Measurements from ENCODE around the gene JUN.
A peak's percentile ranks its signal among the peaks of the same experiment; 100 is the strongest.

Gene JUN

DNA sequence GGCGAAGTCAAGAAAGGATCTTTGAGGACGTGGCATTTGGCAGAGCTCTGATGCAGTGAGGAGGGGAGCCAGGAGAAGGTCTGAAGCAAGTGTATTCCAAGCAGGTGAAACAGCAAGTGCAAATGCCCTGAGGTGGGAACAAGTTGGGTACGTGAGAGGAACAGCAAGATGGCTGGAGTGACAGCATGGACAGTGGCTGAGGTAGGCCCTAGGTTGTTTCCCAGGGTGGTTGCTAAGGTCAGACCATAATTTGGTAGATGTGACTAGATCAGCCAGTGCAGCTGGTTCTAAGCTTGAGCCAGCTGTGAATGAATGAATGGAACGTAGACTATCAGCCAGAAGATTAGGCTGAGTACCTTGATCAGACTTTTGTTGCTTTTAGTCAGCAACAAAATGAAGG, 37.5 kb upstream of the JUN start:
- no peak for DNase-seq (ENCODE audit: low read depth)
- TF ChIP-seq, protein P1, sequence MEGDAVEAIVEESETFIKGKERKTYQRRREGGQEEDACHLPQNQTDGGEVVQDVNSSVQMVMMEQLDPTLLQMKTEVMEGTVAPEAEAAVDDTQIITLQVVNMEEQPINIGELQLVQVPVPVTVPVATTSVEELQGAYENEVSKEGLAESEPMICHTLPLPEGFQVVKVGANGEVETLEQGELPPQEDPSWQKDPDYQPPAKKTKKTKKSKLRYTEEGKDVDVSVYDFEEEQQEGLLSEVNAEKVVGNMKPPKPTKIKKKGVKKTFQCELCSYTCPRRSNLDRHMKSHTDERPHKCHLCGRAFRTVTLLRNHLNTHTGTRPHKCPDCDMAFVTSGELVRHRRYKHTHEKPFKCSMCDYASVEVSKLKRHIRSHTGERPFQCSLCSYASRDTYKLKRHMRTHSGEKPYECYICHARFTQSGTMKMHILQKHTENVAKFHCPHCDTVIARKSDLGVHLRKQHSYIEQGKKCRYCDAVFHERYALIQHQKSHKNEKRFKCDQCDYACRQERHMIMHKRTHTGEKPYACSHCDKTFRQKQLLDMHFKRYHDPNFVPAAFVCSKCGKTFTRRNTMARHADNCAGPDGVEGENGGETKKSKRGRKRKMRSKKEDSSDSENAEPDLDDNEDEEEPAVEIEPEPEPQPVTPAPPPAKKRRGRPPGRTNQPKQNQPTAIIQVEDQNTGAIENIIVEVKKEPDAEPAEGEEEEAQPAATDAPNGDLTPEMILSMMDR (conservative IDR thresholded peaks at IDR 0.05; ENCODE audit: low read length): no peak
- H3K4me3 ChIP-seq (ENCODE audit: low read length): no peak overlapping the region

DNA sequence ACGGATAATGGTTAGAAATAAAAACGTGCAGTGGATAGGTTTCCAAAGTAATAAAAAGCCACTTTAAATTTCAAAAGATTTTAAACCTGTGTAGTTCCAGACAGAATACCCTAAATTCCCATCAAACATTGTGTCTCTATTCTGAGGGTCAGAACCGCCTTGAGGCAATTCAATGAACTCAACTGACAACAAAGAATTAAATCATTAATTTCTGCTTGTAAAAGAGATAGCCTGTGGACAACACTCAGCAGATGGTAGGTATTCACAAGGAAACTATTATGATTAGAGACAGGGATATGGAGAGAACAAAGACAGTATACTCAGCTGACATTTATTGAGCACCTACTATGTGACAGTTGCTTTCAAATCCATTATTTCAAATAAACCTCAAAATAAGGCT, 35.1 kb upstream of the JUN start:
- TF ChIP-seq, protein P1 (conservative IDR thresholded peaks at IDR 0.05; ENCODE audit: low read length): no peak
- no peak overlapping the region for H3K4me3 ChIP-seq (ENCODE audit: low read length)
- no peak for DNase-seq (ENCODE audit: low read depth)

DNA sequence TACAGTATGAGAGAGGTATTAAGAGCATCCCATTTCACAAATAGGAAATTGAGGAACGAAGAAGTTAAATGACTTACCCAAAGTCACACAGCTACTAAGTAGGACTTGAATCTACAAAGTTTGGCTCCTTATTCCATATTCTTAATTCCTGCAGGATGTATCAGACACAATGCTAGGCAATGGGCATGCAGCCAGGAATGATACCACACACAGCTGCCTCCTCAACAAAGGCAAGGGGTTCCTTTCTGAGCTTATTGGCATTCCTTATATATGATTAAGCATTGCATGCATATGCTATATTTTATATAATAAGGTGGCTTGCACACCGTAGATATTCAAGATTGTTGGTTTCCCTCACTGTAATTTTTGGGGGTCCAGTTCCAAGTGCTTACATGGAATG, 34.2 kb upstream of the JUN start:
- H3K4me3 ChIP-seq (ENCODE audit: low read length): no peak overlapping the region
- TF ChIP-seq, protein P1 (conservative IDR thresholded peaks at IDR 0.05; ENCODE audit: low read length): no peak

DNA sequence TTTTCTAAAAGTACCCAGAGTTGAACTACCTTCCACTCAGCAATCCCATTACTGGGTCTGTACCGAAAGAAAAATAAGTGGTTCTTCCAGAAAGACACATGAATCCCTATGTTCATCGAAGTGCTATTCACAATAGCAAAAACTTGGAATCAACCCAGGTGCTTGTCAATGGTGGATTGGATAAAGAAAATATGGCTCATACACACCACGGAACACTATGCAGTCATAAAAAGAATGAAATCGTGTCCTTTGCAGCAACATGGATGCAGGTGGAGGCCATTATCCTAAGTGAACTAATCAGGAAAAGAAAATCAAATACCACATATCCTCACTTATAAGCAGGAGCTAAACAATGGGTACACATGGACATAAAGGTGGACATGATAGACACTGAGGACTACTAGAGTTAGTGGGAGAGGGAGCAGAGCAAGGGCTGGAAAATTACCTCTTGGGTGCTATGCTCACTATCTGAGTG, 32.9 kb upstream of the JUN start:
- no peak for DNase-seq (ENCODE audit: low read depth)
- TF ChIP-seq, protein P1 (conservative IDR thresholded peaks at IDR 0.05; ENCODE audit: low read length): no peak
- H3K4me3 ChIP-seq (ENCODE audit: low read length): peak overlapping the region; percentile 58

More for the DNA sequence above, 34.2 kb upstream of the JUN start:
- DNase-seq (ENCODE audit: low read depth): peak; percentile 84

DNA sequence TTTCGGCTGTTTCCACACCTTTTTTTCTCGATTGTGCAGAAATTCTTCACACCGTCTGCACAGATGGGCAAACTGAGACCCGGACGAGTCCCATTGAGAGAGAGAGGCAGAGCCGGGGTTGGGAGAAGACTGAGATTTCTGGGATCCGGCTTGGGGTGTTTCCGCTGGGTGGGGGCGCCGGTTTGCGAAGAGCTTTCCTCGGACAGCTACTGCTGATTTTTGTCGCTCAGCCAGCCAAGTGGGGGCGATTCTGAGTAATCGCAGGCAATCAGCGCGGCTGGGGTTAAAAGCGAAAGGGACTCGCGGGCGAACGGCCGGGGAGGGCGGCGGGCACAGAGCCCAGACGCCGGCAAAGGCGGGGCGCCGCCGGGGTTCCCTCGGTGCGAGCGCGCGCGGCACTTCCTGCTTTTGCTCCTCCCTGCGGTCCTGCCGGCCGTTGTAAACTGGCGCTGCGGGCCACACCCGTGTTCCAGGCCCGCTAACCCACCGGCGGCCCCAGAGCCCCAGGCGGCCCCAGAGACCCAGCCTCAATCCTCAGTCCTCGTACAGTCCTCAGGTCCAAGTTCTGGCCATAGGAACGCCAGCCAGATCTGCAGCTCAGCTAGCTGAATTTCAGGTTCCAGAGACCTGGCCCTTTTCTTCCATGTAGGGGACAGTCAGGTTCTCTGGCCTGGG, 32.4 kb upstream of the JUN start:
- H3K4me3 ChIP-seq (ENCODE audit: low read length): peak overlapping the region; percentile 58
- TF ChIP-seq, protein P1 (conservative IDR thresholded peaks at IDR 0.05; ENCODE audit: low read length): peak; percentile 6; the same call in 1 of the 2 replicates
- DNase-seq (ENCODE audit: low read depth): peak; percentile 87

DNA sequence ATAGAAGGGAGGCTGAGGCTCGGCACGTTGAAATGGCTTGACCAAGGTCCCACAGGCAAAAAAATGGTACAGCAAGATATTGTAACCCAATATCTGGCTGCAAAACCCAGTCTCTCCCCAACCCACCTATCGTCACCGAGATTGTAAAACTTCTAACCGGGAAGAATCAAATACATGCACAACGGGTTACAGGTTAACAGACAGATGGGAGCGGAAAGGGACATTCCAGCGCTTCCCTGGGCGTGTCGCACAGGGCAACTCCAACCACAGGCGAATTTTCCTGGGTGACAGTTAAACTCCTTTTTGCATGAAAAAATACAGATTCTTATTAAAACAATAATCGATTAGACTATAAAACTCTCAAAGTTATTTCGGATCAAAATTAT, 31.8 kb upstream of the JUN start:
- DNase-seq (ENCODE audit: low read depth): no peak
- TF ChIP-seq, protein P1 (conservative IDR thresholded peaks at IDR 0.05; ENCODE audit: low read length): no peak
- H3K4me3 ChIP-seq (ENCODE audit: low read length): peak overlapping the region; percentile 58

DNA sequence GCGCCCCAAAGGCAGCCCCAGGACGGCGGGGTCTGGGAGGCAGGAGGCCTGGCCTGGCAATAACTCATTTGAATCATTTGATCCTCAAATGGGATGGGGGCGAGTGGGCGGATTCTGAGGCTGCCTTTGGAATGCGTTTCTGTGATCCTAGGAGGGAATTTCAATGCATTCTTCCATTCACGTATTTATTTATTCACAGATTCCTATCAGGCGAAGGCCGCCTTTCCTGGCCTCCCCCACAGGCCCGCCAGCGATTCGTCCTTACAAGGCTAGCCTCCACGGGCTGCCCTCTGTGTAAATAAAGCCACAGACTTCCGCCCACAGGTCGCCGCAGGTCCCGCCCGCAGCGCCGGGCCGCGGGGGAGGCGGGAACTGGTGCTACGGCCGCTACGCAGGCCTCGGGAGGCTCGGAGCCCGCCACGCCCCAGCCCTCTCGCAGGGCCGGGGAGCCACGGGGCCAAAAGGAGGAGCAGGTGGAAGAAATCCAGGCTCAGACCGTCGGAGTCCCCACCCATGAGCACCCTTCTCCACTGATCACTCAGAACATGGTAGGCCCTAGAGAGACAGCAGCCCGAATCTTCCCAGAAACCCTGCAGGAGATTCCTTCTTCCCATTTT, 31.3 kb upstream of the JUN start:
- H3K4me3 ChIP-seq (ENCODE audit: low read length): peak overlapping the region; percentile 58
- TF ChIP-seq, protein P1 (conservative IDR thresholded peaks at IDR 0.05; ENCODE audit: low read length): no peak
- peak; percentile 88 for DNase-seq (ENCODE audit: low read depth)
